HG03159 (cell line): ENCODE data around the gene TCHH.
"Not testable (repeated sequence)": the region's sequence is repeated elsewhere in the genome, so short reads cannot be mapped to it uniquely, and the experiment has no call there.

Source experiments
- ATAC-seq: cut with Tn5 transposase; IDR thresholded peaks from one replicate; pipeline ENCODE4 v1.9.1; 2021; ENCODE audit warnings: mild to moderate bottlenecking, moderate library complexity; ENCODE audit not compliant: unreplicated experiment

TCHH gene

DNA sequence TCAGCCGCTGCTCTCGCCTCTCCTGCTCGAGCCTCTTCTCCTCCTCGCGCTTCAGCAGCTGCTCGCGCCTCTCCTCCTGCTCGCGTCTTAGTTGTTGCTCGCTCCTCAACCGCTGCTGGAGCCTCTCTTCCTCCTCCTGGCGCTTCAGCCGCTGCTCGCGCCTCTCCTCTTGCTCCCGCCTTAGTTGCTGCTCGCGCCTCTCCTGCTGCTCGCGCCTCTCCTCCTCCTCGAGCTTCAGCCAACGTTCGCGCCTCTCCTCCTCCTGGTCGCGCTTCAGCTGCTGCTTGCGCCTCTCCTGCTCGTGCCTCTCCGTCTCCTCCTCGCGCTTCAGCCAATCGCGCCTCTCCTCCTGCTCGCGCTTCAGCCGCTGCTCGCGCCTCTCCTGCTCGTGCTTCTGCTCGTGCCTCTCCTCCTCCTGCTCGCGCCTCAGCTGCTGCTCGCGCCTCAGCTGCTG lies 3.7 kb downstream of the TCHH start:
- no peak for ATAC-seq

DNA sequence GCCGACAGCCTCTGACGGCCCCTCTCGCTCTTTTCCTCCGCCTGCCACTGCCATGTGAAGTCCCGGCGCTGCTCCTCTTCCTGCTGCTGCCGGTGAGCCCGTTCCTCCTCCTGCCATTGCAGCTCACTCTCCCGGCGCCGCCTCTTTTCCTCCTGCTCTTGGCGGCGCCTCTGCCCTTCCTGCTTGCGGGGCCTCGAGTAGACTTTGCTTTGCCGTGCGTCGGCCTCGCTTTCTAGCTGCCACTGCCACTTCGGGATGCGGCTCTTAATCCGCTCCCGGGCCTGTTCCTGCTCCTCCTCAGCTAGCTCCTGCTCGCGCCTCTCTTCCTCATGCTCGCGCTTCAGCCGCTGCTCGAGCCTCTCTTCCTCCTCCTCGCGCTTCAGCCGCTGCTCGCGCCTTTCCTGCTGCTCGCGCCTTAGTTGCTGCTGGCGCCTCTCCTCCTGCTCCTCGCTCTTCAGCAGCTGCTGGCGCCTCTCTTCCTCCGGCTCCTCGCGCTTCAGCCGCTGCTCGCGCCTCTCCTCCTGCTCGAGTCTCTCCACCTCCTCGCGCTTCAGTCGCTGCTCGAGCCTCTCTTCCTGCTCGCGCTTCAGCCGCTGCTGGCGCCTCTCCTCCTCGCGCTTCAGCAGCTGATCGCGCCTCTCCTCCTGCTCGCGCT lies 4.3 kb downstream of the TCHH start:
- no peak for ATAC-seq

DNA sequence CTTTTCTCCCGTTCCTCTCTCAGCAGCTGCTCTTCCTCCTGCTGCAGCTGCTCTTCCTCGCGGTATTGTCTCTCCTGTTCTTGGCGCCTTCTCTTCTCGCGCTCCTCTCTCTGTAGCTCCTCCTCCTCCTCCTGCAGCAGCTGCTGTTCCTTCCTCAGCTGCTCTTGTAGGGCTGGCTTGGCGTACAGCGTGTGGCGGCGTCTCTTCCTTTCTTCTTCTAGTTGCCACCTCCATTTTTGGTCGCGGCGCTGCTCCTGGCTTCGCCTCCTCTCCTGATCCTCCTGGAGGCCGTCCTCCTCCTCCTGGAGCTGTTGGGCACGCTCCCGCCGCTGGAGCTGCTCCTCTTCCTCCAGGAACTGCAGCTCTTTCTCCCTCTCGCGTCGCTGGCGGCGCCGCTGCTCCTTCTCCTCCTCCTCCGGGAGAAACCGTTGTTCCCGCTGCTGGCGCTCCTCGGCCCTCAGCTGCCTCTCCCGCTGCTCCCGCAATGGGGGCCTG lies 4.8 kb downstream of the TCHH start:
- ATAC-seq, result no peak

DNA sequence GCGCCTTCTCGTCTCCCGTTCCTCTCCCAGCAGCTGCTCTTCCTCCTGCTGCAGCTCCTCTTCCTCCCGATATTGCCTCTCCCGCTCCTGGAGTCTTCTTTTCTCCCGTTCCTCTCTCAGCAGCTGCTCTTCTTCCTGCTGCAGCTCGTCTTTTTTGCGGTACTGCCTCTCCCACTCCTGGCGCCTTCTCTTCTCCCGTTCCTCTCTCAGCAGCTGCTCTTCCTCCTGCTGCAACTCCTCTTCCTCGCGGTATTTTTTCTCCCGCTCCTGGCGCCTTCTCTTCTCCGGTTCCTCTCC lies 5.3 kb downstream of the TCHH start:
- ATAC-seq, result no peak

DNA sequence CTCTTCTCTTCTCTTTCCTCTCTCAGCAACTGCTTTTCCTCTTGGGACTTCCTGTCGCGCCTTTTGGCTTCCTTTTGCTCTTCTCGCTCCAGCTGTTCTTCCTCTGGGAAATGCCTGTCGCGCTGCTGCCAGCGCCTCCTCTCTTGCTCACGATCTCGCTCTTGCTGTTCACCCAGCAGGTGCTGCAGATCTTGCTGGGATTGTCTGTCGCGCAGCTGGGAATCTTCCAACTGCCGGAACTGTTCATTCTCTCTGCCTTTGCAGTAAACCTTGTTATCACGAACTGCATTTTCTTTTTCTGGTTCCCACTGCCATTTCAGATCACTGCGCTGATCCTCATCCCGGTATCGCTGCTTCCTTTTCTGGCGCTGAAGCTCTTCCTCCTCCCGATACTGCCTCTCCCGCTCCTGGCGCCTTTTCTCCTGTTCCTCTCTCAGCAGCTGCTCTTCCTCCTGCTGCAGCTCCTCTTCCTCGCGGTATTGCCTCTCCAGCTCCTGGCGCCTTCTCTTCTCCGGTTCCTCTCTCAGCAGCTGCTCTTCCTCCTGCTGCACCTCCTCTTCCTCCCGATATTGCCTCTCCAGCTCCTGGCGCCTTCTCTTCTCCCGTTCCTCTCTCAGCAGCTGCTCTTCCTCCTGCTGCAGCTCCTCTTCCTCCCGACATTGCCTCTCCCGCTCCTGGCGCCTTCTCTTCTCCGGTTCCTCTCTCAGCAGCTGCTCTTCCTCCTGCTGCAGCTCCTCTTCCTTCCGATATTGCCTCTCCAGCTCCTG lies 5.8 kb downstream of the TCHH start:
- ATAC-seq, result no peak

DNA sequence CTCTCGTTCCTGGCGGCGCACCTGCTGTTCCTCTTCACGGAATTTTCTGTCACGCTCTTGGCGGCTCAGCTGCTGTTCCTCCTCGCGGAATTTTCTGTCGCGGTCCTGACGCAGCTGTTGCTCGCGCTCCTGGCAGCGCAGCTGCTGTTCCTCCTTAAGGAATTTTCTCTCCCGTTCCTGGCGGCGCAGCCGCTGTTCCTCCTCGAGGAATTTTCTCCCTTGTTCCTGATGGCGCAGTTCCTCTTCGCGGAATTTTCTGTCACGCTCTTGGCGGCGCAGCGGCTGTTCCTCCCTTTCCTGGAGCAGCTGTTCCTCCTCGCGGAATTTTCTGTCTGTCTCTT lies 6.4 kb downstream of the TCHH start:
- no peak for ATAC-seq

DNA sequence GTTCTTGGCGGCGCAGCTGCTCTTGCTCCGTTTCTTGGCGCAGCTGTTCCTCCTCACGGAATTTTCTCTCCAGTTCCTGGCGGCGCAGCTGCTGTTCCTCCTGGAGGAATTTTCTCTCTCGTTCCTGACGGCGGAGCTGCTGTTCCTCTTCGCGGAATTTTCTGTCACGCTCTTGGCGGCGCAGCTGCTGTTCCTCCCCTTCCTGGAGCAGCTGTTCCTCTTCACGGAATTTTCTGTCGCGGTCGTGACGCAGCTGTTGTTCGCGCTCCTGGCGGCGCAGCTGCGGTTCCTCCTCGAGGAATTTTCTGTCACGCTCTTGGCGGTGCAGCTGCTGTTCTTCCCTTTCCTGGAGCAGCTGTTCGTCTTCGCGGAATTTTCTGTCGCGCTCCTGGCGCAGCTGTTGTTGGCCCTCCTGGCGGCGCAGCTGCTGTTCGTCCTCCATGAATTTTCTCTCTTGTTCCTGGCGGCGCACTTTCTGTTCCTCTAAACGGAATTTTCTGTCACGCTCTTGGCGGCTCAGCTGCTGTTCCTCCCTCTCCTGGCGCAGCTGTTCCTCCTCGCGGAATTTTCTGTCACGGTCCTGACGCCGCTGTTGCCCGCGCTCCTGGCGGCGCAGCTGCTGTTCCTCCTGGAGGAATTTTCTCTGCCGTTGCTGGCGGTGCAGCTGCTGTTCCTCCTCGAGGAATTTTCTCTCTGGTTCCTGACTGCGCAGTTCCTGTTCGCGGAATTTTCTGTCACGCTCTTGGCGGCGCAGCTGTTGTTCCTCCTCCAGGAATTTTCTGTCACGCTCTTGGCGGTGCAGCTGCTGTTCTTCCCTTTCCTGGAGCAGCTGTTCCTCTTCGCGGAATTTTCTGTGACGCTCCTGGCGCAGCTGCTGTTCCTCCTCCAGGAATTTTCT lies 7.0 kb downstream of the TCHH start:
- no peak for ATAC-seq

DNA sequence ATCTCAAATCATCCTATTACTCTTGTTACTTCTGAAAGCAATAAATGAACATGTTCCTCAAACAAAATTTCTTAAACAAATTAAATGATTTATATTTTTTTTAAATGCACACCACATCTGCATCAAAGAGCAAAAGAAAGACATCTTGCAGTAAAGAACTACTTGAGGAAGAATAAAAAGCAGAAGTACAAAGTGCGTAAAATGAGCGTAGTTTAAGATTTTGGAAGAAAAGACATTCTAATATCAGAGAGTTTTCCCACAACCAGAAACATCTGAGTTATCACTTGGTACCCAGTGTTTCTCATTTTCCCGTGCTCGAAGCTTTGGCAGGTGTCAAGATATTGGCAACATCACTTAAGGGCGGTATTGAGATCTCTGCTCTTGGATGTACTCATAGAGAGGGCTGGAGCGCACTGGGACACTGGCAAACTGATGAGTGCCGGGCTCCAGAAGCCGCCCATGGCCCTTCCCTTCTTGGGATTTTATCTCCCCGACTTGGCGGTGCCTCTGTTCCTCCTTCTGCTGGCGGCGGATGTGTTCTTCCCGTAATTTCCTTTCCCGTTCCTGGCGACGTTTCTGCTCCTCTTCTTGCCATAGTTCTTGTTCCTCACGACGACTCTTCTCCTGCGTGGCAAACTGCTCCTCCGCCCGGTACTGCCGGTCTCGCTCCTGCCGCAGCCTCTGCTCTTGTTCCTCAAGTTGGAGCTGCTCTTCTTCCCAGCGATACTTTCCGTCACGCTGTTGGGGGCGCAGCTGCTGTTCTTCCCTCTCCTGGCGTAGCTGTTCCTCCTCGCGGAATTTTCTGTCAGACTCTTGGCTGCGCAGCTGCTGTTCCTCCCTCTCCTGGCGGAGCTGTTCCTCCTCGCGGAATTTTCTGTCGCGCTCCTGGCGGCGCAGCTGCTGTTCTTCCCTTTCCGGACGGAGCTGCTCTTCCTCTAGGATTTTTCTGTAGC lies 7.9 kb downstream of the TCHH start:
- no peak for ATAC-seq

DNA sequence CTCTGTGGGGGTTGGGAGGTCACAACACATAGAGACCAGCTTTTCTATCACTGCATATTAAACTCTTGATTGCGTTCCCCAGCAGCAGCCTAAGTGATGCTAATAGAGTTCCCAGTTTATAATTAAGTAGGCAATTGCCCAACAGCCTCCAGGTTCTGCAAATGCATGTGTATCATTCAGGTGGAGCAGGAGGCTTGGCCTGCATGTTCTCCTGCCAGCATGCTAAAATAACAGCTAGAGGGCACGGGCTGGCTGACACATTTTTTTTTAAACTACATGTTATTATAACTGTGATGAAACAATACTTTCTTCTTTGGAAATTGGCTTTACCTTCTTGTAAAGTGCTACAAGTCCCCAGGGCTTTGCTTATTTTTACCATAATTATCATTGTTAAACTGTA lies 10.4 kb downstream of the TCHH start:
- no peak for ATAC-seq

DNA sequence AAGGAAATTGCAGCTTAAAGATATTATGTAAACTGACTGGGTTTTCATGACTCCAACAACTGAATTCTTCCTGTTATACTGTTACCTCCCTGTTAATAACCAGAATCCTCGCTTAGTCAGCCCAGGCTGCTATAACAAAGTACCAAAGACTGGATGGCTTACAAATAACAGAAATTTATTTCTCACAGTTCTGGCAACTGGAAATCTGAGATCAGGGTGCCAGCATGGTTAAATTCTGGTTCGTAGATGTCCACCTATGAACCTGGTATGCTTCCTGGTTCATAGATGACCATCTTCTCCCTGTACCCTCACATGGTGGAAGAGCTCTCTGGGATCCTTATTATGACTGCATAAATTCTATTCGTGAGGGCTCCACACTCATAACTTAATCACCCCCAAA lies 18.3 kb downstream of the TCHH start:
- no peak for ATAC-seq

DNA sequence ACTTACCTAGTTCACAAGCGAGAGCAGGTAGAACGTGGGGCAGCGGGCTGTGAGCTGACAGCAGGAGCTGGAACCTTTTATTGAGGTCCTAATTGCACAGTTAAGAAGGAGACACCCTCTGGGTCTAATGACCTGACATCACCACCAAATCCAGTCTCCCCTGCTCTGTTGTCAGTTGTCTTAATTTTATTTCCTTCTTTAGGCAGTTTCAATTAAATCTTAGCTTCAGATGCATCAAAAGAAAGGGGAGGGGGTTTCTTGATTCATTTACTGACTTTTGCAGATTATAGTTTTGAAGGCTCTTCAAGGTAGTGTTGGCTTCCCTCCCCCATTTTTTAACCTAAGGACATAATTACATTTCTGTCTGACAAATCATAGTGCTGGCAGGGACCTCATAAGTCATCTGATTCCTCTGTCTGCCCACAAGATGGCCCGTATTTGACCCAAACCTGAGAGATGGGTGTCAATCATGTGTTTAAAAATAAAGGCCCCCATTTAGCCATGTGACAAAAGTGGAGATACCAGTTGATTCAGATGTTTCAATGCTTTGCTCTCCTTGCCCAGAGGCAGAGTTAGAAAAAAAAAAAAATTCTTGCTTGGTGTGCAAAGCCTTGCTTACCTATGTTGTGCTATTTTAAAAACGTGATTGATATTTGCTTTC lies 26.1 kb downstream of the TCHH start, which contains the start of gene TCHHL1:
TCHHL1 (minus strand) TSS at position 51 of the 661 bp plus-strand sequence. CDS start 921 bp downstream, outside the sequence.
- no peak for ATAC-seq

DNA sequence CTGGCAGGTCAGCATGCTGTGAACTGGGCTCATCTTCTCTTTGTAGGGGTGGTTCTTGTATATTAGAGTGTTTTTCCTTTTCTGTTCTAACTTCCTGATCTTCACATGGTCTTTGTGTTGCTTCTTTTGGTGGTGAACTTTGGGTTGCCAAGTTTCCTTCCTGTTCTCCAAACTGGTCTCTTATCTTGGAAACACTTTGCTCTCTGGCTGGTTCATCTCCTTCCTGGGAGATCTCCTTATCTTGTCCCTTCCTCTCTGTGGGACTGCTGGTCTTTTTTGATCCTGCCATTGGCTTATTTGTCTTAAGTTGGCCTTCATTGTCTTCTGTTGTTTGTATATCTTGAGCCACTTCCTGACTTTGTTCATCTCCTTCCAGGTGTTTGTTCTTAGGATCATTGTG lies 28.5 kb downstream of the TCHH start:
- ATAC-seq, result no peak

DNA sequence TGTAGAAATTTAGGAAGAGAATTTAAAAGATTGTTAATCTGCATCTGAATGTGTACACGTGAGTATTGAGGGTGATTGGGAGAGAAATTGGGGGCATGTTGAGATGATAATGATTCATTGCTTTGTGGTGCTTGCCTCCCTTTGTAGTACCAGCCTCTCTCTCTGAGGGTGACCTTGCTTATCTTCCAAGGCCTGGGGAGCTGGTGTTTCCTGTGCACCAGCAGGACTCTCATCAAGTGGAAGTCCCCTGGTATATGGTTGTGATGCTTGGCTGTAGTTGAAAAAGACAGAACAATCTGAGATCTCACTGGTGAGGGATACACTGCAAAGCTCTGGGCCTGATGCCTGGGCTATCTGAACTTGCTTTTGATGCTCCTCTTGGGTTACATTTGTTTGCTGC lies 30.4 kb downstream of the TCHH start:
- ATAC-seq, result no peak

DNA sequence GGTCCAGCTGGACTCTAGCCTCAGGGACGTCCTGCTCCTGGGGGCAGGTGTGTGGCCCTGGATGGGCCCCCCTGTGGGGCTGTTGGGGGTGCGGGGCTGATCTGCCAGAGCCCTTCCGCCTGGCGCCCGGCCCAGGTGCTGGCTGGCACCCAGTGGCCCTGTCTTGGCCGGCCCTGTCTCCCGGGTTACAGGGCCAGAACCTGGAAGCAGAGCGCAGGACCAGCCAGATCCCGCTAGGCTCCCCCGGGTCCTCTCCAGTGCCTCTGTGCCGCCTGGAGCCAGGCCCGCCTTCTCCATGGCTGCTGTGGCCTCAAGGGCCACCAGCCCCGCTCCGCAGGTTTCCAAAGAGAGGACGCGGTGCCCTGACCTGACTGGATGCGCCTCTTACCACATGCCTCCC lies 34.2 kb downstream of the TCHH start:
- ATAC-seq, result not testable (repeated sequence)

DNA sequence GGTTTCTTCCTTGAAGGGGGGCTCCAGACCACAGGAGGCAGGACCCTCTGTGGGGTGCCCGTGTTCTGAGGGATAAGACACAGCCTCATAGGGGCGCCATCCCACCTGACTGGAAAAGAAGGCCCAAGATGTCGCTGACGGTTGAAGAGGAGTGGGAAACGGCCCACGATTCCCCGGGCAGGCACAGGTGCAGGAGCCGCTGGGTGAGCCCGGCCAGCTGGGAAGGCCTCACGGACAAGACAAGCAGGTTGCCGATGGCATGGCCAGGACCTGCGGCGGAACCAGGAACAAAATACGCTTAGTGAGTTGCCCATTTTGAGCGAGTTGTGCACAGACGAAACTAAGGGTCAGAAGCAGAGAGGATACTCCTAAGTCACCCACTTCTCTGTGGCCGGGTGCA lies 34.8 kb downstream of the TCHH start:
- not testable (repeated sequence) for ATAC-seq

DNA sequence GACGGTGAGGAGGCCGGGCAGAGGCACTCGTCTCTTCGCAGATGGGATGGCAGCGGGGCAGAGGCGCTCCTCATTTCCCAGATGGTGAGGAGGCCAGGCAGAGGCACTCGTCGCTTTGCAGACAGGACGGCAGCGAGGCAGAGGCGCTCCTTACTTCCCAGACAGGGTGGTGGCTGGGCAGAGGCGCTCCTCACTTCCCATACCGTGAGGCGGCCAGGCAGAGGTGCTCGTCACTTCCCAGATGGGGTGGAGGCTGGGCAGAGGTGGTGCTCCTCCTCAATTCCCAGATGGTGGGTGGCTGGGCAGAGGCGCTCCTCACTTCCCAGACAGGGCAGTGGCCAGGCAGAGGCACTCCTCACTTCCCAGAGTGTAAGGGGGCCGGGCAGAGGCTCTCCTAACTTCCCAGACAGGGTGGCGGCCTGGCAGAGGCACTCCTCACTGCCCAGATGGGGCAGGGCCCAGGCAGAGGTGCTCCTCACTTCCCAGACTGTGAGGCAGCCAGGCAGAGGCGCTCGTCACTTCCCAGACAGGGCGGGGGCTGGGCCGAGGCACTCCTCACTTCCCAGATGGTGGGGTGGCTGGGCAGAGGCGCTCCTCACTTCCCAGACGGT lies 36.3 kb downstream of the TCHH start:
- ATAC-seq, result no peak

DNA sequence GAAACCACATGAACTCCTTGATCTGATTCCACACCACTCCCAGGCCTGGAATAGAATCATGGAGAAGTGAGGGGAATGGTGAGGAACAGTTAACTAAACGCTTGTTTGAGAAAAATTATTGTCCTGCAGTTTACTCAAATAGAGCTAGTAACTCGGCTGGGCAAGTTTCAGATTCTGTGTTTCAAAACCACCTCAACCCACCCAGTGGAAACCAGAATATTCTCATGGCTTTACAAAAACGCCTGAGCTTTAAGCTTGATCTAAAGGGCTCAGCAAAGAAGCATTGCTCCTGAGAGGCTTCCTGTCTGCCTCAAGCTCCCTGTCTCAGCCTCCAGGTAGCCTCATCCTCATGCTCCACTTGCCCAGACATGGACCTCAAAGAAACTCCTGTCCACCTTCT lies 42.9 kb downstream of the TCHH start:
- no peak for ATAC-seq

DNA sequence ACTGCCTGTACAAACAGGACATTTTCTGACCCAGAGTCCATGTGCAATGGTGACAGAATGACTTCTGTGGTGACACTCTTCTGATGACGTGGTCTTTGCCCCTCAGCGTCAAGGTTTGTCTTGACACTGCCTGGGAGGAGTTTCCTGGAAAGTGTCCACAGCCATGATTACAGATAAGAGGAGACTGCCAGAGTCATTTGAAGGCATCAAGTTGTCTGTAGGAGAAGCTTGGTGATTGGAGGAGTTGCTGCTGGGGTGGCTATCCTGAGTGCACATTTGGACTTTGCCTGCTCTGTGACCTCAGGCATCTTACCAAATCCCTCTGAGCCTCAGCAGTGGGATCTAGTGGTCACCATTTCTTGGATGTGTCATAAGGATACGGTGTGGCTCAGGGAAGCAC lies 44.1 kb downstream of the TCHH start:
- ATAC-seq, result no peak

DNA sequence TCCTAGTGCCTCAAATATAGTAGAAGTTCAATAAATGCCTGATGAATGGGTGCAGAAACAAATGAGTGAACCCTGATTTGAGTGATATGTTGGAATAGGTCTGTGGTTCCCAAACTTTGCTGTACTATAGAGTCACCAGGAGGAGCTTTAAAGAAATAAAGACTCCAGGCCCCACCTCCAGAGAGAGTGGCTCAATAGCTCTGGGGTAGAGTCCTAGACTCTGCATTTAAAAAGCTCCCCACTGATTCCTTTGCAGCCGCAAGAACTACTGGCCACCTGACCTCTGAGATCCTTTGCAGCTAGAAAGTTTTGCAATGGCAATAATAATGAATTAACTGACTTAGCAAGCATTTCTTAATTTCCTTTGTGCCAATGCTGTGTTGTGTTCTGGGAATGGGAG lies 47.3 kb downstream of the TCHH start:
- no peak for ATAC-seq

DNA sequence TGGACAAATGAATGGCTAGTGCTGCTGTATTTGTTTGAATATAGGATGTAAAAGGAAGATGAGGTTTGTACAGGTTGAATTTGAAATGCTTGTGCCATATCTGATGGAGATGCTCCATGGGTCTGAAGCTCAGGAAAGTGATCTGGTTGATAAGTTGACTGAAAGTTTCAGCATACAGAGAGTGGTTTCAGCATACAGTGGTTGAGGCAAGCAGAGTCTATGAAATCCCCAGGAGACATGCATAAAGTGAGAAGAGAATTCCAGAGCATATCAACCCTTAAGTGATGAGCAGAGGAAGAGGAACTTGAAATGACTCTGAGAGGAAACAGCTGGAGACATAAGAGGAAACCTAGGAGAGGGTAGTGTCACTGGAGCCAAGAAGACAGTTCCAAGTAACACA lies 48.1 kb downstream of the TCHH start:
- ATAC-seq, result no peak
